ENCODE data around the gene SLC2A5.
"Not testable (repeated sequence)": the region's sequence is repeated elsewhere in the genome, so short reads cannot be mapped to it uniquely, and the experiment has no call there.

Gene SLC2A5

GRCh38 chr1:9022773-9023172, 46.7 kb downstream of the SLC2A5 start:
- H3F3A ChIP-seq (ENCODE audit: control insufficient read depth, insufficient read depth) = no peaks in the 10 kb centered on the region
- no peaks in the 10 kb centered on the region for H3K79me2 ChIP-seq (ENCODE audit: control insufficient read depth, low read length)
- no peak overlapping the region for H3K27ac ChIP-seq (ENCODE audit: low read depth, low read length)
- TF ChIP-seq EZH2phosphoT487 (IDR thresholded peaks at IDR 0.05; ENCODE audit: borderline replicate concordance, low read length) (no peak), CTCF (IDR thresholded peaks at IDR 0.05; ENCODE audit: low read depth, low read length, poor library complexity, severe bottlenecking) (no peak)
- no peaks in the 10 kb centered on the region for H3K27me3 ChIP-seq (ENCODE audit: control insufficient read depth, low read length)
- H3K9me3 ChIP-seq (ENCODE audit: control insufficient read depth, insufficient read depth, low read length) = no peaks in the 10 kb centered on the region
- H3K4me2 ChIP-seq (ENCODE audit: low read length) = no peak overlapping the region
- H3K36me3 ChIP-seq (ENCODE audit: control insufficient read depth, low read length) = no peaks in the 10 kb centered on the region
- no peak overlapping the region for H3K4me3 ChIP-seq (ENCODE audit: low read length)
- H3K9me2 ChIP-seq (replicated peaks; ENCODE audit: control insufficient read depth, low read length) = no peaks in the 10 kb centered on the region
- peaks cover 5% of the 10 kb centered on the region; the same call in 1 of the 2 replicates for H3K4me1 ChIP-seq (ENCODE audit: control insufficient read depth, low read length)
- no peaks in the 10 kb centered on the region for H4K20me1 ChIP-seq (ENCODE audit: control insufficient read depth, insufficient read depth, low read depth, low read length)

- not testable (repeated sequence) for H3F3A ChIP-seq (ENCODE audit: control insufficient read depth, insufficient read depth); H3K4me2 ChIP-seq (ENCODE audit: low read length); H3K4me3 ChIP-seq (ENCODE audit: low read length); H3K36me3 ChIP-seq (ENCODE audit: control insufficient read depth, low read length); H3K79me2 ChIP-seq (ENCODE audit: control insufficient read depth, low read length); H3K27ac ChIP-seq (ENCODE audit: low read depth, low read length); H4K20me1 ChIP-seq (ENCODE audit: control insufficient read depth, insufficient read depth, low read depth, low read length); H3K9me2 ChIP-seq (replicated peaks; ENCODE audit: control insufficient read depth, low read length); H3K9me3 ChIP-seq (ENCODE audit: control insufficient read depth, insufficient read depth, low read length); H3K4me1 ChIP-seq (ENCODE audit: control insufficient read depth, low read length); H3K27me3 ChIP-seq (ENCODE audit: control insufficient read depth, low read length)
Observed at GRCh38 chr1:9022026-9022738, 47.3 kb downstream of the SLC2A5 start.

DNA sequence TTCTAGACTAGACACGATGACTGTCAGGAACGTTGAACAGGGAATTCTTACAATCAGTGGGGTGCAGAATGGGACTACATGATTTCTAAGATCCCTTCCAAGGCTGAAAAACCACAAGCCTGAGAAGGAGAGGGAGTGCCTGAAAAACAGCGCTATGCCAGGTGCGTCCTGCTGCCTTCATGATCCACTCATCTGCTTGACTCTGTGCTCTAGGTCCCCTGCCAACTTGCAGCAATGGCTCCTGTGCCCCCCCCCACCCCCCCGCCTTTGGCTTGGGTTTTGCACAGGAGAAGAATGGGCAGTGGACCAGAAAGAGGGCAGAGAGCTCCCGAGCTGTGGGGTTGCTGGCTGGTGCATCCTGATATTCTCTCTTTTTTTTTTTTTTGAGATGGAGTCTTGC, 49.1 kb downstream of the SLC2A5 start:
- Histone ChIP-seq H3K4me1 (ENCODE audit: control insufficient read depth, low read length) (peaks cover 20% of the 10 kb centered on the region), H3K4me3 (ENCODE audit: low read length) (no peak overlapping the region), H3K27me3 (ENCODE audit: control insufficient read depth, low read length) (no peaks in the 10 kb centered on the region), H4K20me1 (ENCODE audit: control insufficient read depth, insufficient read depth, low read depth, low read length) (no peaks in the 10 kb centered on the region), H3K36me3 (ENCODE audit: control insufficient read depth, low read length) (no peaks in the 10 kb centered on the region), H3K4me2 (ENCODE audit: low read length) (no peak overlapping the region), H3K9me3 (ENCODE audit: control insufficient read depth, insufficient read depth, low read length) (no peaks in the 10 kb centered on the region), H3F3A (ENCODE audit: control insufficient read depth, insufficient read depth) (peaks cover 4% of the 10 kb centered on the region), H3K27ac (ENCODE audit: low read depth, low read length) (no peak overlapping the region), H3K79me2 (ENCODE audit: control insufficient read depth, low read length) (no peaks in the 10 kb centered on the region), H3K9me2 (replicated peaks; ENCODE audit: control insufficient read depth, low read length) (no peaks in the 10 kb centered on the region)
- TF ChIP-seq CTCF (IDR thresholded peaks at IDR 0.05; ENCODE audit: low read depth, low read length, poor library complexity, severe bottlenecking) (no peak), EZH2phosphoT487 (IDR thresholded peaks at IDR 0.05; ENCODE audit: borderline replicate concordance, low read length) (no peak)

DNA sequence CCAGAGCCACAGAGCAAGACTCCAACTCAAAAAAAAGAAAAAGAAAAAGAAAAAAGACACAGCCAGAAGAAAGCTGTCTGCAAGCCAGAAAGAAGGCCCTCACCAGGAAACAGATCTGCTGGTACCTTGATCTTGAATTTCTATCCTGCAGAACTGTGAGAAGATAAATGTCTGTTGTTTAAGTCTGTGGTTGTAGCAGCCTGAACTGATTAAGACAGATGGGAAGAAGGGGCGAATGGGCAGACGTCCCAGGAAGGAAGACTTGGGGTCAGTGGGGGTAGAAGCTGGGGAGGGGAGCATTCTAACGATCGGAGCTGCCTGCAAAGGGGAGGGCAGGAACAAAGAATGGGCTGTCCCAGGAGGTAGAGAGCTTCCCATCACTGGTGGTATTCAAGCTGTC, 49.5 kb downstream of the SLC2A5 start:
- Histone ChIP-seq H3K27me3 (ENCODE audit: control insufficient read depth, low read length) (no peaks in the 10 kb centered on the region), H3K4me2 (ENCODE audit: low read length) (no peak overlapping the region), H3K4me3 (ENCODE audit: low read length) (no peak overlapping the region), H3K79me2 (ENCODE audit: control insufficient read depth, low read length) (no peaks in the 10 kb centered on the region), H3K4me1 (ENCODE audit: control insufficient read depth, low read length) (peaks cover 24% of the 10 kb centered on the region), H3K36me3 (ENCODE audit: control insufficient read depth, low read length) (no peaks in the 10 kb centered on the region), H4K20me1 (ENCODE audit: control insufficient read depth, insufficient read depth, low read depth, low read length) (no peaks in the 10 kb centered on the region), H3K9me2 (replicated peaks; ENCODE audit: control insufficient read depth, low read length) (no peaks in the 10 kb centered on the region), H3K27ac (ENCODE audit: low read depth, low read length) (no peak overlapping the region), H3F3A (ENCODE audit: control insufficient read depth, insufficient read depth) (peaks cover 4% of the 10 kb centered on the region), H3K9me3 (ENCODE audit: control insufficient read depth, insufficient read depth, low read length) (no peaks in the 10 kb centered on the region)
- TF ChIP-seq EZH2phosphoT487 (IDR thresholded peaks at IDR 0.05; ENCODE audit: borderline replicate concordance, low read length) (no peak), CTCF (IDR thresholded peaks at IDR 0.05; ENCODE audit: low read depth, low read length, poor library complexity, severe bottlenecking) (no peak)

Data from DOHH2 (cell line).